CMK (cell line): ENCODE data around the gene C19orf25.
"Not testable (repeated sequence)": the region's sequence is repeated elsewhere in the genome, so short reads cannot be mapped to it uniquely, and the experiment has no call there.

Experiments used
- DNase-seq: peaks from one replicate; pipeline ENCODE4 v3.0.0-alpha.2; 2010; ENCODE audit warnings: low read depth

The C19orf25 gene

DNA sequence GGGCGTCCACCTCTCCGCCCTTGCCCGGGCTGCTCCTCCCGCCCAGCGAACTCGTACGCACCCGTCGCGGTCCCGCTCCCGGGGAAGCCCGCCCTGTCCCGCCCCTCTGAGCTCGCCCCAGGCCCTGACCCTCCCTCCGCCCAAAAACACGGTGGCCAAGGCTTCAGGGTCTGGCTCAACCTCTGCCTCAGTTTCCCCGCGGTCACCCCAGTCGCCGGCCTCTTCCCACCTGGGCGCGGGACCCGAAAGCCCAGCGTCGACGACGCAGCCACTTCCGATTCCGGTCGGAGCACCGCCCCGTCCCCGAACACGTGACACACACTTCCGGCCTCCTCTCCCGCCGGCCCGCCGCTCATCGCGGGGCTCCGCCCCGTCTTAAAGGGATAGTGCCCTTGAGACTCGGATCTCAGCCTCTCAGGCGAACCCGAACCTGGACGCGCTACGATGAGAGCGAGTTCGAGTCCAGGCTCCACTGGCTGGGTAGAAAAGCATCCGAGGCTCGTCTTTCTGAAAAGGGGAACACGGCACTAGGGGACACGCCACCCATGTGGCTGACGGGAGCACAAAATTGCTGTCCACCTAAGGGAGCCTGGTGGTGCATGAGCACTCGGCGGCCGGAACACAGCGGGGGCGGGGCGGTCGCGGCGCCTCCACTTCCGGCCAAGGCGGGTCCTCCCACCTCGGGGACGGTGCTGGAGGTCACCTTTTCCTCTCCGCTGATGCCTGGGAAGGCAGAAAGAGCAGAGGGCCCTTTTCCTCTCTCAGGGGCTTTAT, at the start of gene C19orf25:
TSS of gene C19orf25 (minus strand) at position 282 of the 774 bp plus-strand sequence. CDS start 312 bp downstream, outside the sequence.
- DNase-seq: peak; percentile 82

DNA sequence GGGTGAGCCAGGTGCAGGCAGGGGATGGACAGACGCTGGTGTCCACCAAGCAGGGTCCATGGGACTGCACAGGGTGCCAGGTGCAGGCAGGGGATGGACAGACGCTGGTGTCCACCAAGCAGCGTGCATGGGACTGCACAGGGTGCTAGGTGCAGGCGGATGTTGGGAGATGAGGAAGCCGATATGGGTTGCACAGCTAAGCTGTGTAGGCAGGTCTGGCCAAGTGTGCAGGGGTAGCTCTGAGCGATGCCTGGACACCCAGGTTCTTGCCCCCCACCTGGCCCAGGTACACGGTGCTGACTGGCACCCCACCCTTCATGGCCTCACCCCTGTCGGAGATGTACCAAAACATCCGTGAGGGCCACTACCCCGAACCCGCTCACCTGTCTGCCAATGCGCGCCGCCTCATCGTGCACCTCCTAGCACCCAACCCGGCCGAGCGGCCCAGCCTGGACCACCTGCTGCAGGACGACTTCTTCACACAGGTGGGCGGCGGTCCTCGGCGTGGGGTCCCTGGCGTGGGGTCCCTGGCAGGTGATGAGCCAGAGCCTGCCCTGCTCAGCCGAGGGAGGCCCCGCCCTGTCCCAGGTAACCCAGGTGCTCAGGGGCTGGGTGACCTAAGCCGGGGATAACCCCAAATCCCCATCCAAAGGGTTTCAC, 48.8 kb upstream of the C19orf25 start:
- DNase-seq: no peak

DNA sequence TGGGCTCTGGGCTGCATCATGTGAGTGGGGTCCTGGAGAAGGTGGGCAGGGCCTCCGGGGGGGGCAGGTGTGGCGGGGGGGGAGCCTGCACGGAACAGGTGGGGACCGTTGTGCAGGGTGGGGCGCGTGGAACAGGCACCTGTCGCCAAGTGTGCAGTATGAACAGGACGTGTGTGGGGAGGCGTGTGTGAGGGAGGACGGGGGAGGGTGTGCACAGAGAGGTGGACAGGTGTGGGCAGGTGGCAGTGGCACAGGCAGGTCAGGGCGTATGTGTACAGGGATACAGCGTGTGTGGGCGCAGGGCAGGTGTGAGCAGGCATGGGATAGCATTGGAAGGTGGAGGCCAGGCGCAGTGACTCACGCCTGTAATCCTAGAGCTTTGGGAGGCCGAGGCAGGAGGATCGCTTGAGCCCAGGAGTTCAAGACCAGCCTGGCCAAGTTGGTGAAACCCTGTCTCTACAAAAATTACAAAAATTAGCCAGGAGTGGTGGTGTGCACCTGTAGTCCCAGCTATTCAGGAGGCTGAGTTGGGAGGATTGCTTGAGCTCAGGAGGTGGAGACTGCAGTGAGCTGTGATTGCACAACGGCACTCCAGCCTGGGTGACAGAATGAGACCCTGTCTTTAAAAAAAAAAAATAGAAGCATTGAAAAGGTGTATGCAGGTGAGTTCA, 48.1 kb upstream of the C19orf25 start:
- no peak for DNase-seq

- DNase-seq: no peak
Observed at GRCh38 chr19:1526066-1526778, 47.2 kb upstream of the C19orf25 start.

GRCh38 chr19:1525343-1525742, 46.3 kb upstream of the C19orf25 start:
- DNase-seq: no peak

GRCh38 chr19:1524972-1525325, 45.9 kb upstream of the C19orf25 start:
- no peak for DNase-seq

- DNase-seq: no peak
Observed at GRCh38 chr19:1524287-1524971, 45.4 kb upstream of the C19orf25 start.

- no peak for DNase-seq
Observed at GRCh38 chr19:1523412-1524286, 44.6 kb upstream of the C19orf25 start, which contains the start of gene PLK5. PLK5 (plus strand) TSS chr19:1524077; CDS start chr19:1526997, 2,920 bp downstream.

DNA sequence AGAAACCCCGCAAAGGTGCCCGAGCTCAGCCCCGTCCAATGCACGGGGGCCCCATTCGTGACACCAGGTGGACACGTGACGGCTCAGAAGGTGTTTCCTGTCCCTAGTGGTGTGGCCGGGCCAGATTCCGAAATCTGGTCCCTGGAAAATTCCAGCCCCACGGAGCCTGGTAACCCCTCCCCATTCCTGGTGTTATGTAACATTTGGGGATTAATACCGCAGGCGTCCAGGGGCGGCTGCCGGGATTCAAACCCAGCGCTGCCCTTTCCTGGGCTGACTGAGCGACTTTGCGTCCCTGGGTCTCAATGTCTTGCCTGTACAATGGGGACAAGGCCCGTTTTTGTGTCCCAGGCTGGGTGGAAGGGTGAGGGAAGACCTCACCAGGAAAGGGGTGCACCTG, 43.8 kb upstream of the C19orf25 start:
- DNase-seq: no peak

DNA sequence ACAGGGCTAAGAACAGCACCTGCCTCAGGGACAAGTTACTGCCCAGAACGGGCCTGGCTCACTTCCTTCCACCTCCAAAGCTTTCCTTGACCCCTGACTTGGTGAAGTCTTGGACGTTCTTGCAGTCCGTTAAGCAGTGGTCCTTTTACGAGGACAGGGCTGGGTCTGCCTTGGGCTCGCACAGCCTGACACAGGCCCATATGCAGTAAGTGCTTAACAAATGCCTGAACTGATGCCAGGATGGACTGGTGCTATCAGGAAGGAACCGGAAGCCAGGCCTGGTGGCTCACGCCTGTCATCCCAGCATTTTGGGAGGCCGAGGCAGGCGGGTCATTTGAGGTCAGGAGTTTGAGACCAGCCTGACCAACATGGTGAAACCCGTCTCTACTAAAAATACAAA, 43.0 kb upstream of the C19orf25 start:
- DNase-seq: no peak

DNA sequence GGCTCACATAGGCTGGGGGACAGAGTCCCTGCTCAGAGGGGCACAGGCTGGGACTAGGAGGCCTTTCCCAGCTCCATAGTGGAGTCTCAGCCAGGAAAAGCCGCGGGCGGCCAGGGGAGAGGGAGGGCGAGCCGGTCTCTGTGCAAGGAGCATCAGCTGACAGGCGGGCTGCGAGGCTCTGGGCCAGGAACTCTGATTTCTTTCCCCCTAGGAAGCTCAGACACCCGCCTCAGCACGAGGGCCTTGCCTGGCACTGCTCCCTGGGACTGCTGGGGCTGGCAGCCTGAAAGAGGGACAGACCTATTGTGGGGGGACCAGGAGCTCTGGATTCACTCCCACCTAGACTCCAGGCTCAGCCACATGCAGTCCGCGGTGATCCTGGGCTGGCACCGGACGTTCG, 42.6 kb upstream of the C19orf25 start:
- no peak for DNase-seq

- no peak for DNase-seq
Observed at GRCh38 chr19:1520203-1520780, 41.3 kb upstream of the C19orf25 start.

- not testable (repeated sequence) for DNase-seq
Observed at GRCh38 chr19:1519802-1520201, 40.8 kb upstream of the C19orf25 start.

GRCh38 chr19:1518471-1518870, 39.5 kb upstream of the C19orf25 start:
- no peak for DNase-seq

DNA sequence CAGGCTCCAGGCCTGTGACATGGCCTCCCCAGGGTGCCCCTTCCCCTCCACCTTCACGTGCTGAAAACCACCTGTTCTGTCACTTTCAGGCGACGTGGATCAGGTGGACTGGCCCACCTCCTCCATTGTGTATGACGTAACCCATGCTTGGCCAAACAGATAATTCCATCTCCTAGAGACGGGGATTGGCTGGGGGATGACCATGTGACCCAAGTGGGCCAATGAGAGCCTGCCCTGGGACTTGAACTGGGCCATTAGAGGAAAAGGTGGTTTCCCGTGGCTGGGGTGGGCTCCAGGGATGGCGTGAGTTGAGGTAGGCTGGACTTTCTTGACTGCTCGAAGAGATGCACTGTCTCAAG, 37.4 kb upstream of the C19orf25 start:
- no peak for DNase-seq

DNA sequence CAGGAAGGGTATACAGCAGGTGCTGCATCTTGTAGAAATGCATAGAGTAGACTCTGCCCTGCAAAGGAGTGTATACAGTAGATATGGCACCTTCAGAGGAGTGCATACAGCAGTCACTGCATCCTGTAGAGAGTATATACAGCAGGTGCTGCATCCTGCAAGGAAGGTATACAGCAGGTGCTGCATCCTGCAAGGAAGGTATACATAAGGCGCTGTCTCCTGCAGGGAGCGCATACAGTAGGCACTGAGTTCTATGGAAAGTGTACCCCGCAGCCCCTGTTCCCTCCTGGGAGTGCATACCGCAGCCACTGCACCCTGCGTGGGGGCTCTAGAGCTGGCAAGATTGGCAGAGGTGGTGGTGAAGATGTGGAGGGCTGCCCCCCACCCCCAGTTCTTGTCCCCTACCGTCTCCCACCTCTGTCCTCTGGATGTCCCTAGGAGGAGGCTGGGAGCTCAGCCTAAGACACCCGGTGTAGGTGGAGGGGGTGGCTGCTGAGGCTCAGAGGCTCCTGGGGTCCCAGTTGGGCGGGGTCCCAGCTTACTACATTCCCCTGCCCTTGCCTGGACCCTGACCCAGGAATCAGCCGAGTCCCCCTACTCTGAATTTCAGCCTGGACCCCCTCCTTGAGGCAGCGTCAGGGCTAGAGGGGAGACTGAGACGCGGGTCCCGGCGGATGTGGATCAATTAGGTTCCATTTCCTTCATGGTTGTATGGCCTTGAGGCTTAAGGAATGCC, 36.1 kb upstream of the C19orf25 start:
- DNase-seq: no peak

- DNase-seq: no peak
Observed at GRCh38 chr19:1514295-1514661, 35.3 kb upstream of the C19orf25 start.

DNA sequence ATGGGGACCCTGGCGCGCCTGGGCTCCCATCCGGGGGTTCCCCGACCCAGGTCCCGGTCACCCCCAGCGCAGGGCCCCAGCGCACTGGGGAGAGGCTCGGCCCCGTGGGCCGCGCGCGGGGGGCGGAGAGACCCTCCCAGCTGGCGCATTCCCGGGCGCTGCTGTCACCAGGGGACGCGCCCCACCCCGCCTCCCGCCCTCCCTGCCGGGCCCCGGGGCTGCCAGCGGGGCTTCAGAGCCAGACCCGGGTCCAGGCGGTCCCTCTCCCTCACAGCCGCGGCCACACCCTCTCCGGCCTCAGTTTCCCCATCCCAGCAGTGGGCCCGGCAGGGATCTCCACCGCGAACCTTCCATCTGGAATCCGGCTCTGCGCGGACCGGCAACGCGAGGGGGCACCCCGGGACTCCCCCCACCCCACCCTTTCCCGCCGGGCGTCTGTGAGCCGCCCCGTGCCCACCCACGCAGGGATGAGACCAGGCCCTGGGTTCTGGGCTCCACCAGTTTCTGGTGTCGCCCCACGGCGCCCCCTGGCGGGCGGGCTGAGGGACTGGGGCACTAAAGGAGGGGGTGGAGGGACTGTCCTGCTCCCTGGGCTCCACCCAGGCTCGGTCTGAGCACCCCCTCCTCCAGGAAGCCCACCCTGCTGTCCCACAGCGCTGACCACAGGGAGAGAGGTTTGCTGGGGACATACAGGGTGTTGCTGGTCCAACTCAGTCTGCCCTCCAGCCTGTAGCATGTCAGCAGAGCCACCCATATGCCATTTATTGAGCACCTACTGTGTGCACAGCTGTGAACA, 34.7 kb upstream of the C19orf25 start:
- peak; percentile 62 for DNase-seq
